Activated CD4-positive, alpha-beta T cell treated with anti-CD3 and anti-CD28 coated beads, Interleukin-2, amount 10 ng/mL, durations not matched to agents 7 days and 5 days (primary cell): ENCODE measurements around the gene ANKRD27. TPM values are rescaled to one million over a fixed set of nuclear protein-coding genes. Genes with fewer than 3 reads are reported as not detected.

Experiments
- total RNA-seq, 2 experiments: library from RNA; stranded (reverse); gene quantifications; one replicate each; pipeline ENCODE4 v1.2.3, GENCODE V29; 2021

The ANKRD27 gene
- total RNA-seq, 2 experiments from 2014 or later, result 49.3 to 49.8 TPM

Other genes starting within 250 kb of the ANKRD27 start
- 100 to 1,000 TPM; 131 to 132 TPM for gene PDCD5, start 94.0 kb downstream of the ANKRD27 start, total RNA-seq
- under 1 TPM; 0.35 TPM for gene RGS9BP, start 668 bp upstream of the ANKRD27 start, total RNA-seq
- gene NUDT19, start 16.6 kb upstream of the ANKRD27 start, total RNA-seq, result 10 to 100 TPM; 15.6 to 16.0 TPM
- under 1 TPM; 0.25 to 0.52 TPM for gene TDRD12, start 44.6 kb upstream of the ANKRD27 start, total RNA-seq
- gene SLC7A9, start 194.6 kb upstream of the ANKRD27 start, total RNA-seq, result under 1 TPM; 0.27 to 0.45 TPM